Breast epithelium (tissue), 3 donors: ENCODE data around the gene PRSS12.

Source experiments
- POLR2AphosphoS5 ChIP-seq, 3 donors: sonication (generic); formaldehyde crosslinking; IDR thresholded peaks; one replicate each; pipeline ENCODE4 v1.6.1; 2017; ENCODE audit warnings: antibody characterized with exemption in 3 of 3
- TF ChIP-seq, protein P1 (sequence below), 3 donors: fragments of 450-650 bp; IDR thresholded peaks; one replicate each; pipeline ENCODE4 v1.5.1; 2016 to 2017; ENCODE audit warnings: antibody characterized with exemption in 3 of 3, mild to moderate bottlenecking in 3 of 3, moderate library complexity in 3 of 3

DNA sequence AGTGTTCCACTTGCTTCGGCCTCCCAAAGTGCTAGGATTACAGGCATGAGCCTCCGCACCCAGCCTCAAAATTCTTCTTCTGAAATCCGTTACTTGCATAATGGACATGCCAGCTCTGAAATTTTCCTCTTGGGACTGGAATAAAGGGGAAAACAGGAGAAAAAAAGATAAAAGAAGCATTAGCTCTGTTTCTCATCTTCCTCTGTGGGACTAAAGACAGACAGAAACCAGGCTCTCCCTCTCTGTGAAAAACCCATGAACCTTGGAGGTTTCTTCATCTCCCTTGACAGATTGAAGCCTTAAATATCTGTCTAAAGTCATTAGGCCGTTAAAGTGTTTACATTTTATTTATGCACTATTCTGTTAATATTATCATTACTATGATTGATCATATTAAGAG, 19.4 kb upstream of the PRSS12 start:
- TF ChIP-seq POLR2AphosphoS5 (IDR thresholded peaks at IDR 0.05): no peak
- TF ChIP-seq, protein P1, sequence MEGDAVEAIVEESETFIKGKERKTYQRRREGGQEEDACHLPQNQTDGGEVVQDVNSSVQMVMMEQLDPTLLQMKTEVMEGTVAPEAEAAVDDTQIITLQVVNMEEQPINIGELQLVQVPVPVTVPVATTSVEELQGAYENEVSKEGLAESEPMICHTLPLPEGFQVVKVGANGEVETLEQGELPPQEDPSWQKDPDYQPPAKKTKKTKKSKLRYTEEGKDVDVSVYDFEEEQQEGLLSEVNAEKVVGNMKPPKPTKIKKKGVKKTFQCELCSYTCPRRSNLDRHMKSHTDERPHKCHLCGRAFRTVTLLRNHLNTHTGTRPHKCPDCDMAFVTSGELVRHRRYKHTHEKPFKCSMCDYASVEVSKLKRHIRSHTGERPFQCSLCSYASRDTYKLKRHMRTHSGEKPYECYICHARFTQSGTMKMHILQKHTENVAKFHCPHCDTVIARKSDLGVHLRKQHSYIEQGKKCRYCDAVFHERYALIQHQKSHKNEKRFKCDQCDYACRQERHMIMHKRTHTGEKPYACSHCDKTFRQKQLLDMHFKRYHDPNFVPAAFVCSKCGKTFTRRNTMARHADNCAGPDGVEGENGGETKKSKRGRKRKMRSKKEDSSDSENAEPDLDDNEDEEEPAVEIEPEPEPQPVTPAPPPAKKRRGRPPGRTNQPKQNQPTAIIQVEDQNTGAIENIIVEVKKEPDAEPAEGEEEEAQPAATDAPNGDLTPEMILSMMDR (IDR thresholded peaks at IDR 0.05): no peak
